ENCODE data around the gene GFM1.

DNA sequence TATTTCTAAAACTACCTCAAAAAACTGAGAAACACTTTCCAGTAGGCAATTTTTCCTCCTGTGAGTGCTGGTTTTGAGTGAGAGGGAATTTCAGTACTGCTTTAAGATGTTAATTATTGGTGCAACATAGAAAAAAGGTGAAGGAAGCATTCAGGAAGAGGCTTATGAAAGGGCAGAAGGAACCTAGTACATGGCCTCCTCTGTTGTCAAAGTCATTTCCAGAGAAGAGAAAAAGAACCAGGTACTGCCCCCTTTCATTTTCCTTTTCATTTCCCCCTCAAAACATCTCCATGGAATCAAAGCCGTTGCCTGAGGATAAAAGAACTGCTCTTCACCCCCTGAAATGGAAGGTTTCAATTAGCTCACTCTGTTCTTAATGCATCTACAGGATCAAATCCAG, 68.1 kb downstream of the GFM1 start:
- TF ChIP-seq, protein P1, sequence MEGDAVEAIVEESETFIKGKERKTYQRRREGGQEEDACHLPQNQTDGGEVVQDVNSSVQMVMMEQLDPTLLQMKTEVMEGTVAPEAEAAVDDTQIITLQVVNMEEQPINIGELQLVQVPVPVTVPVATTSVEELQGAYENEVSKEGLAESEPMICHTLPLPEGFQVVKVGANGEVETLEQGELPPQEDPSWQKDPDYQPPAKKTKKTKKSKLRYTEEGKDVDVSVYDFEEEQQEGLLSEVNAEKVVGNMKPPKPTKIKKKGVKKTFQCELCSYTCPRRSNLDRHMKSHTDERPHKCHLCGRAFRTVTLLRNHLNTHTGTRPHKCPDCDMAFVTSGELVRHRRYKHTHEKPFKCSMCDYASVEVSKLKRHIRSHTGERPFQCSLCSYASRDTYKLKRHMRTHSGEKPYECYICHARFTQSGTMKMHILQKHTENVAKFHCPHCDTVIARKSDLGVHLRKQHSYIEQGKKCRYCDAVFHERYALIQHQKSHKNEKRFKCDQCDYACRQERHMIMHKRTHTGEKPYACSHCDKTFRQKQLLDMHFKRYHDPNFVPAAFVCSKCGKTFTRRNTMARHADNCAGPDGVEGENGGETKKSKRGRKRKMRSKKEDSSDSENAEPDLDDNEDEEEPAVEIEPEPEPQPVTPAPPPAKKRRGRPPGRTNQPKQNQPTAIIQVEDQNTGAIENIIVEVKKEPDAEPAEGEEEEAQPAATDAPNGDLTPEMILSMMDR (IDR thresholded peaks at IDR 0.05), result no peak
- TF ChIP-seq POLR2A (IDR thresholded peaks at IDR 0.05), result no peak
